GM12864 (cell line): ENCODE measurements around the gene RNU6-9.

Experiments
- DNase-seq: peaks from one replicate; pipeline ENCODE4 v3.0.0-alpha.2; 2011; ENCODE audit warnings: low read depth
- H3K4me3 ChIP-seq: 2 replicates; pipeline ENCODE4 v1.5.1; 2011; ENCODE audit warnings: mild to moderate bottlenecking, low read depth, low read length, control low read depth
- CTCF ChIP-seq: IDR thresholded peaks from 2 replicates; pipeline ENCODE4 v1.5.1; 2011; ENCODE audit warnings: low read depth, mild to moderate bottlenecking, moderate library complexity, low read length, control low read depth, inconsistent platforms; ENCODE audit errors: missing control alignments

Gene RNU6-9

DNA sequence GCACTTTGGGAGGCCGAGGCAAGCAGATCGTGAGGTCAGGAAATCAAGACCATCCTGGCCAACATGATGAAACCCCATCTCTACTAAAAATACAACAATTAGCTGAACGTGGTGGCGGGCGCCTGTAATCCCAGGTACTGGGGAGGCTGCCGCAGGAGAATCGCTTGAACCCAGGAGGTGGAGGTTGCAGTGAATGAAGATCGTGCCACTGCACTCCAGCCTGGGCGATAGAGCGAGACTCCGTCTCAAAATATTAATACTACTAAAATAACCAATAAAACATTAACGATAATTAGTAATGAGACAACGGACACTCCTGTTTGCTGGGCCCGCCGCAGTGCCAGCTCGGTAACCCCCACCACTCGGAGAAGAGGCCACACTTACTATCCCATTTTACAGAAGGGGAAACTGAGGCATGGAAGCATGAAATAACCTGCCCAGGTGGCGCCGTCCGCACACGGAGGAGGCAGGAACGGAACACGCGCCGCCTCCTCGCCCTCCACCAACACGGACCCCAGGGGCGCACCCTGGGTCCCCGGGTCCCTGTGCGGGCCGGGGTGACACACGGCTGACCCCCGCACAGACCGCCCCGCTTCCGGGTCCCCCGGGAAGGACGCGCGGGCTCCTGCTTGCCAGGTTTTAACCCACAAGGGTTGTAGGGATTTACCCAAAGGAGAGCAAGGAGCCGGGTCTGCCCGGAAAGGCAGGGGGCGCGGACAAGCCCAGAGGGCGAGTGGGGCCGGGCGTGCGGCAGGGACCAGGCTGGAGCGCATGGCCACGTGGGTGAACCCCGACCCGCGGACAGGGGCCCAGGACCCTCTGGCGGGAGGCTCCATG is 18.1 kb downstream of the RNU6-9 start:
- no peak for DNase-seq
- TF ChIP-seq CTCF = no peak
- H3K4me3 ChIP-seq = no peak overlapping the region; the same call in 1 of the 2 replicates

DNA sequence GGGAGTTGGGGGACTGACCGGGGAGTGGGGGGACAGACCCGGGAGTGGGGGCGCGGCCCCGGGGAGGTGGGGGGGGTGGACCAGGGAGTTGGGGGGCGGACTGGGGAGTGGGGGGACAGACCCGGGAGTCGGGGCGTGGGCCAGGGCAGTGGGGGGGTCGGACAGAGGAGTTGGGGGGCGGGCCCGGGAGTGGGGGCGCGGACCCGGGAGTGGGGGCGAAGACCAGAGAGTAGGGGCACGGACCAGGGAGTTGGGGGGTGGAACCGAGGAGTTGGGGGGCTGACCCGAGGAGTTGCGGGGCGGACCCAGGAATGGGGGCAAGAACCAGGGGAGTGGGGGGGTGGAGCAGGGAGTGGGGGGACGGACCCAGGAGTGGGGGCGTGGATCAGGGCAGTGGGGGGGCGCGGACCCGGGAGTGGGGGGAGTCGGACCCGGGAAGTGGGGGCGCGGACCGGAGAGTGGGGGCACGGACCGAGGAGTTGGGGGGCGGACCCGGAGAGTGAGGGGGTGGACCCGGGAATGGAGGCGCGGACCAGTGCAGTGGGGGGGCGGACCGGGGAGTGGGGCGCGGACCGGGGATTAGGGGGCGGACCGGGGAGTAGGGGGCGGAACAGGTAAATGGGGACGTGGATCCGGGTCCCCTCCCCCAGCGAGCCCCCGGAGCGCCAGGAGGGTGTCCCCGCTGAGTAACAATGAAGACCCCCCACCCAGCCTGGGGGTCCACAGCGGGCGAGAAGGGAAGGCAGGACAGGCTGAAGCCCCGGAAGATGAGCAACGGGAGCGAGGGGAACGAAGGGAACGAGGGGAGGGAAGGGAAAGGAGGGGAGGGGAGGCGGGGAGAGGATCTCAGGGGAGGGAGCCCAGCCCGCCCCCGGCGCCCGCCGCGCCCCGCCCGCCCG is 19.1 kb downstream of the RNU6-9 start:
- DNase-seq = no peak
- H3K4me3 ChIP-seq = peak overlapping the region; percentile 72
- TF ChIP-seq CTCF = no peak

DNA sequence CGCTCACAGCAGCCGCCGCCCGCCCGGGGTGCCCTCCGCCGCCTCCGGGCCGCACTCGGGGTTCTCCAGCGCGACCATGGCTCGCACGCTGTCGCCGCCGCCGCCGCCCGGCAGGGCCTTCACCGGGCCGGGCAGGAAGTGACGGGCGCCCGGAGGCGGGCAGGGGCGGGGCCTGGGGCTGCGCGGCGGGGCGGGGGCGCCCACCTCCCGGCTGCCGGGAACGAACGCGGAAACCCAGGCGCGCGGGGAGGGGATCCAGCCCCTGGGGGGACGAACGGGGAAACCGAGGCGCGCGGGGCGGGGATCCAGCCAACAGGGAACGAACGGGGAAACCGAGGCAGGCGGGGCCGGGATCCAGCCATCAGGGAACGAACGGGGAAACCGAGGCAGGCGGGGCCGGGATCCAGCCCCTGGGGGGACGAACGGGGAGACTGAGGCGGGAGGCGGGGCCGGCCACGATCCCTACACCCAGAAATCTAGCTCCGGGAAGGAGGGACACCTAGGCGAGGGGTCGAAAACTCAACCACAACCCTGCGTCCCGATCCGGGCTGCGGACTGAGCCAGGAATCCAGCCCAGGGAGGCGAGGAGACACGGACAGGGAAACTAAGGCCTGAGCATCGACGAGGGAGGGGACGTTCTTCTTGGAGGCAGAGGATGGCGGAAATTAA is 19.9 kb downstream of the RNU6-9 start, which contains the start of gene R3HDM4:
Gene R3HDM4, minus strand, starts transcription at position 140 of the 669 bp plus-strand sequence. Its CDS starts 62 bp downstream, at position 78.
- TF ChIP-seq CTCF = no peak
- DNase-seq = no peak
- peak within 1 kb of the TSS; percentile 72 for H3K4me3 ChIP-seq

DNA sequence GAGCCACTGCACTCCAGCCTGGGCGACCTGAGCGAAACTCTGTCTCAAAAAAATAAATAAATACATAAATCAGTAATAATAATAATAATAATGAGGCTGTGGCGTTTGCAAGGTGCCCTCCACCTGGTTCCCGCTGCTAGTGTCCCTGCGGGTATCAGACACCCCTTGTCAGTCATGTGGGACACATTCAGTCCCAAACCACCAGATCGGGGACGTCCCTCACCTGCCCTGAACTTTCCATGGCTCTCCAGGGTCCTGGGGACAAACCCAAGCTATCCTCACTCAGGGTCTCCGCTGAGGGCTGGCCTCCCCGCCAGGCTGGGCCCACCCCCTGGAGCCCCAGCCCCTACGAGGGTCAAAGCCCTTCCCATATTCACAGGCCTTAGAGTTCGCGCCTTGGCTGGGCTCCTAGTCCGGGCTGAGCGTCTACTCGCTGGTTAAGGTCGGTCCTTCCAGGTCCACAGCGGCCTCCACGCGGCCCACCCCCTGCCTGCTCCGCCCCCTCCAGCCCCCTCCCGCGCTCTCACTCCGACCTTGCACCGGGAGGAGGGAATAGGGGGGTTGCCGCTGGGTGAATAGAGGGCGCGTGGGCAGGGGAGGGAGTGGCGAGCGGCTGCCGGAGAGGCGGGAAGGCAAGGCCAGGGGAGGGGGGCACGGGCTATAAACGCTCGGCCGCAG is 23.5 kb downstream of the RNU6-9 start:
- TF ChIP-seq CTCF = no peak
- DNase-seq = no peak
- peak overlapping the region; percentile 44 for H3K4me3 ChIP-seq

- DNase-seq = no peak
- TF ChIP-seq CTCF = peak; percentile 54
- H3K4me3 ChIP-seq = peak within 1 kb of the TSS; percentile 44
These were observed 24.3 kb downstream of the RNU6-9 start, which contains the start of gene KISS1R for GRCh38 chr19:917323-918151. Gene KISS1R (plus strand): TSS chr19:917333. CDS start chr19:917503, 170 bp downstream.
